Measurements from ENCODE around the gene CCDC12. TPM values are rescaled to one million over a fixed set of nuclear protein-coding genes. Genes with fewer than 3 reads are reported as not detected.

Gene CCDC12
- total and polyA plus RNA-seq, 9 of the 15 experiments (the other 6 are each of a cell fraction or from before 2014, with no cell fraction given): 8.9 to 201 (median 86.9) TPM

GRCh38 chr3:46947981-46948791, 28.4 kb downstream of the CCDC12 start (continued):
- no peak for TF ChIP-seq CTCF (IDR thresholded peaks at IDR 0.05 in 2 of 3, conservative IDR thresholded peaks at IDR 0.05 in 1 of 3; ENCODE audit: insufficient read depth in 2 of 3, low read depth in 1 of 3, low read length in 3 of 3)
- TF ChIP-seq STAT5A (IDR thresholded peaks at IDR 0.05; ENCODE audit: borderline replicate concordance, low read length): no peak; the same call in 1 of the 2 replicates
- TF ChIP-seq ZNF518B (CRISPR knock-in tag; IDR thresholded peaks at IDR 0.05): no peak
- TF ChIP-seq, protein P1, sequence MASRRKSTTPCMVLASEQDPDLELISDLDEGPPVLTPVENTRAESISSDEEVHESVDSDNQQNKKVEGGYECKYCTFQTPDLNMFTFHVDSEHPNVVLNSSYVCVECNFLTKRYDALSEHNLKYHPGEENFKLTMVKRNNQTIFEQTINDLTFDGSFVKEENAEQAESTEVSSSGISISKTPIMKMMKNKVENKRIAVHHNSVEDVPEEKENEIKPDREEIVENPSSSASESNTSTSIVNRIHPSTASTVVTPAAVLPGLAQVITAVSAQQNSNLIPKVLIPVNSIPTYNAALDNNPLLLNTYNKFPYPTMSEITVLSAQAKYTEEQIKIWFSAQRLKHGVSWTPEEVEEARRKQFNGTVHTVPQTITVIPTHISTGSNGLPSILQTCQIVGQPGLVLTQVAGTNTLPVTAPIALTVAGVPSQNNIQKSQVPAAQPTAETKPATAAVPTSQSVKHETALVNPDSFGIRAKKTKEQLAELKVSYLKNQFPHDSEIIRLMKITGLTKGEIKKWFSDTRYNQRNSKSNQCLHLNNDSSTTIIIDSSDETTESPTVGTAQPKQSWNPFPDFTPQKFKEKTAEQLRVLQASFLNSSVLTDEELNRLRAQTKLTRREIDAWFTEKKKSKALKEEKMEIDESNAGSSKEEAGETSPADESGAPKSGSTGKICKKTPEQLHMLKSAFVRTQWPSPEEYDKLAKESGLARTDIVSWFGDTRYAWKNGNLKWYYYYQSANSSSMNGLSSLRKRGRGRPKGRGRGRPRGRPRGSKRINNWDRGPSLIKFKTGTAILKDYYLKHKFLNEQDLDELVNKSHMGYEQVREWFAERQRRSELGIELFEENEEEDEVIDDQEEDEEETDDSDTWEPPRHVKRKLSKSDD (conservative IDR thresholded peaks at IDR 0.05; ENCODE audit: low read length): no peak
- TF ChIP-seq ZNF512 (tag; IDR thresholded peaks at IDR 0.05): no peak
- TF ChIP-seq ZNF696 (CRISPR knock-in tag; conservative IDR thresholded peaks at IDR 0.05): no peak
- no peak for TF ChIP-seq TSC22D4 (tag; IDR thresholded peaks at IDR 0.05)
- TF ChIP-seq, protein P2, sequence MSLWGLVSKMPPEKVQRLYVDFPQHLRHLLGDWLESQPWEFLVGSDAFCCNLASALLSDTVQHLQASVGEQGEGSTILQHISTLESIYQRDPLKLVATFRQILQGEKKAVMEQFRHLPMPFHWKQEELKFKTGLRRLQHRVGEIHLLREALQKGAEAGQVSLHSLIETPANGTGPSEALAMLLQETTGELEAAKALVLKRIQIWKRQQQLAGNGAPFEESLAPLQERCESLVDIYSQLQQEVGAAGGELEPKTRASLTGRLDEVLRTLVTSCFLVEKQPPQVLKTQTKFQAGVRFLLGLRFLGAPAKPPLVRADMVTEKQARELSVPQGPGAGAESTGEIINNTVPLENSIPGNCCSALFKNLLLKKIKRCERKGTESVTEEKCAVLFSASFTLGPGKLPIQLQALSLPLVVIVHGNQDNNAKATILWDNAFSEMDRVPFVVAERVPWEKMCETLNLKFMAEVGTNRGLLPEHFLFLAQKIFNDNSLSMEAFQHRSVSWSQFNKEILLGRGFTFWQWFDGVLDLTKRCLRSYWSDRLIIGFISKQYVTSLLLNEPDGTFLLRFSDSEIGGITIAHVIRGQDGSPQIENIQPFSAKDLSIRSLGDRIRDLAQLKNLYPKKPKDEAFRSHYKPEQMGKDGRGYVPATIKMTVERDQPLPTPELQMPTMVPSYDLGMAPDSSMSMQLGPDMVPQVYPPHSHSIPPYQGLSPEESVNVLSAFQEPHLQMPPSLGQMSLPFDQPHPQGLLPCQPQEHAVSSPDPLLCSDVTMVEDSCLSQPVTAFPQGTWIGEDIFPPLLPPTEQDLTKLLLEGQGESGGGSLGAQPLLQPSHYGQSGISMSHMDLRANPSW (CRISPR knock-in tag; IDR thresholded peaks at IDR 0.05): no peak
- TF ChIP-seq EHMT2 (IDR thresholded peaks at IDR 0.05): peak; percentile 76; the same call in 1 of the 2 replicates
- TF ChIP-seq, protein P3, sequence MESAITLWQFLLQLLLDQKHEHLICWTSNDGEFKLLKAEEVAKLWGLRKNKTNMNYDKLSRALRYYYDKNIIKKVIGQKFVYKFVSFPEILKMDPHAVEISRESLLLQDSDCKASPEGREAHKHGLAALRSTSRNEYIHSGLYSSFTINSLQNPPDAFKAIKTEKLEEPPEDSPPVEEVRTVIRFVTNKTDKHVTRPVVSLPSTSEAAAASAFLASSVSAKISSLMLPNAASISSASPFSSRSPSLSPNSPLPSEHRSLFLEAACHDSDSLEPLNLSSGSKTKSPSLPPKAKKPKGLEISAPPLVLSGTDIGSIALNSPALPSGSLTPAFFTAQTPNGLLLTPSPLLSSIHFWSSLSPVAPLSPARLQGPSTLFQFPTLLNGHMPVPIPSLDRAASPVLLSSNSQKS (CRISPR knock-in tag; IDR thresholded peaks at IDR 0.05): no peak
